ENCODE data around the gene DYRK1A.

Gene DYRK1A

DNA sequence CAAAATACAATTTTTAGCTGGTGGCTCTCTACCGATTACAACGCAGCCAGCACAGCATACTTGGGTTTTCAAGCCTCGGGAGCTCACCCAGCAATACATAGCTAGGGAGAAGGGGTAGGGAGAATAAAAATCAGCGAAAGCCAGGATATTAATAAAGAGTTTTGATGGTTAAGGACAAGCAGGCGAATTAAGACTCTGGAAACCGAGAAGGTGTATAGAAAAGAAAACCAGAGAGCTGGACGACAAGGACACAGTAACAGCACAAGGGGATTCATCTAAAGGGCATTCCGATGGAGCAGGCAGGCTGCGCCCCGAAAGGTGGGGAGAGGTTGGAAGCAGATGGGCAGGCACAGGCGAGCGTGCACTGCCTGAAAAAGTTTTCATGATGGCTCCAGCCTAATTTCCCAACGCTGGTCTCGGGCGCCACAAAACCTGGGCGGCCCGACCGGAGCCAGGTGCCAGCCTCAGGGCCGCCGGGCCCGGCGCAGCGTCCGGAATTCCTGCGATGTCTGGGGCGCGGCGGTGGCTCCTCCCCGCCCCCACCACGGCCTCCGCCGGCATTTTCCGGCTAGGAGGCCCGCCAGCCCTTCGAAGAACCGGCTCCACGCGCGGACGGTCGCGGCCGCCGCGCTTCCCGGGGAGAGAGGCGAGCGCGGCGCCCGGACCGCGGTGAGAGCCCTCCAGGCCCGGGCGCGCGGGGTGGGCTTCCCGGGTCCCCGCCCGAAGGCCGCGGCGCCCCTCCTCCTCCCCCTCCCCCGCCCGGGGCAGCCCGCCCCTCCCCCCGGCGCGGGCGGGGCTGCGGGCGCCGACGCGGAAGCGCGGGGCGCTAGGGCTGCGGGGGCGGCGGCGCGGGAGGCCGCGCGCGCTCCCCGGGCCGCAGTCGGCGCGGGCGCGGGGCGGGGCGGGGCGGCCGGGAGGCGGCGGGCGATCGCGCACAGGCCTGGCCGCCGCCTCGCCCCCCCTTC lies 774 bp upstream of the DYRK1A start:
- DNase-seq: peak; percentile 84

DNA sequence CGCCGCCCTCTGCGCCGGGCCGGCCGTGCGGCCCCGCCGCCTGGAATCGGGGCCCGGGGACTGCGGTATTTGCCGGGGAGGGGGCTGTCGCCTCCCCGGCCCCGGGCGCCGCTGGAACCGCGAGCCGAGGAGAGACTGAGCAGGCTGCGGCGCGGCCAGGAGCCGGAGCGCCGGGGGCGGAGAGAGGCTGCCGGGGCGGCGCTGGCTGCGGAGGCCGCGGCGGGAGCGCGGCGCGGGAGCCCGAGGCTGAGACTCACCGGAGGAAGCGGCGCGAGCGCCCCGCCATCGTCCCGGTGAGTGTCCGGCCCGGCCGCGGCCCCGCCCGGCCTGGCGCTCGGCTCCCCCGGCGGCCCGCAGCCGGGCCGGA lies 746 bp downstream of the DYRK1A start:
- DNase-seq: no peak

DNA sequence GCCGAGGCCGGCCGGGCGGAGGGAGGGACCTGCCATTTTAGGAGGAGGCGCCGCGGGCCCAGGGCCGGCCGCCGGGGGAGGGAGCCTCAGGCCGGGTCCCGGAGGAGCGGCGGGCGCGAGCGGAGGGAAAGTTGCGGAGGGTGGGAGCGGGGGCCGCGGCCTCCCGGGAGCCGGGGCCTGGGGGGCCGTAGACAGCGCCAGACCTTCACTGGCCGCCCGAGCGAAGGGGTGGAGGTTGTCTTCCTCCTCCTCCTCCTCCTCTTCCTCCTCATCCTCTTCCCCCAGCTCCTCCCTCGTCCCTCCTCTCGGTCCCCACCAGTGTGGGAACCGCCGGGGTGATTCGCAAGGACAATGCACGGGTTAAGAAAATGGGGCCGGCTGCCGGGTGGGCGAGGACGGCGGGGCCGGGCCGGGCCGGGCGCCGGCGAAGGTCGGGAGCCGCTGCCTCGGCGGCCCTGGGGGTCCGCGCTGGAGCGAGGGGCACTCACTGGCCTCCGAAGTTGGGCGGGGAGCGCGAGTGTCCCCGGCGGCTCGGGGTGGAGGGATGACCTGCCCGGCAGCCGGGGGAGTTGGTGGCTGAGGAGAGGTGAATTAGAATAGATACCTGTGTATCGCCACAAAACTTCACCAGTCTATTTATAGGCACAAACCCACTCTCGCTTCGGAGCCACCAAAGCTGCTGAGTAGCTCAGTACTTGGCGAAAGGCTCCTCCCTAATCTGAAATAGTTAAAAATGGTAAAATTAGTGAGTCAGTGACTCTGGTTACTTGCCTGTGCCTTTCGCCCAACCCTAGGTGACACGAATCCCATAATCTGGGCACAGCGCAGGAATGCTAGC lies 1.3 kb downstream of the DYRK1A start:
- no peak for DNase-seq

DNA sequence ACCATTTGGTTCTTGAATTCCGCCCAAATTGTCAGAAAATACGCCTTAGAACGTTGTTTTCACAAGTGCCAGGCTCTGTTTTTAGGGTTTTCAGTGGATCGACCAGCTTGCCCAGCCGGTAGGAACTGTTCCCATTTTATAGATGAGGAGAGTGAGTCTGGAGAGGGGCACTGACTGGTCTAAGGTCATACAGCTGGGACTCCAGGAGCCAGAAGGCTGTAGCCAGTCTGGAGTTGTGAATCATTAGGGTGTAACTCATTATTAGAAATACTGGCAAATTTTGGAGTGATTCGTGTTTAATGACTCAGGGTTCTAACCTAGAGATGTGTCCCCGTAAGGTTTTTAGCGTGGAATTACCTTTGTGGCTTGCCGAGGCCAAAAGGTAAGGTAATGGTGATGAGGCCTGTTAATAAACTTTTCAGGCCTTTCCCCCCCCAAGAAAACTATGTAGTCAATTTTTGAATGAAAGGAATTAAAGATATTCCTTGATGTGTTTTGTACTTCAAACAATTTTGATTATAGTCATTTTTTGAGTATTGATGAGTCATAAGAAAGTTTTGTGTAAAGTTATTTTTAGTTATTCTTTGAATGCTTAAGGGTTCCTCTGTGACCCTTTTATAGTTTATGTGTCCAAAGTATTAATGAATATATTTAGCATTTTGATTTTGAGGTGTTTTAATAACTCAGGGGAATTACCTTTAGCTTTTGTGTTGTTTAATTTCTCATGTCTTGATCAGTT lies 2.1 kb downstream of the DYRK1A start:
- no peak for DNase-seq

DNA sequence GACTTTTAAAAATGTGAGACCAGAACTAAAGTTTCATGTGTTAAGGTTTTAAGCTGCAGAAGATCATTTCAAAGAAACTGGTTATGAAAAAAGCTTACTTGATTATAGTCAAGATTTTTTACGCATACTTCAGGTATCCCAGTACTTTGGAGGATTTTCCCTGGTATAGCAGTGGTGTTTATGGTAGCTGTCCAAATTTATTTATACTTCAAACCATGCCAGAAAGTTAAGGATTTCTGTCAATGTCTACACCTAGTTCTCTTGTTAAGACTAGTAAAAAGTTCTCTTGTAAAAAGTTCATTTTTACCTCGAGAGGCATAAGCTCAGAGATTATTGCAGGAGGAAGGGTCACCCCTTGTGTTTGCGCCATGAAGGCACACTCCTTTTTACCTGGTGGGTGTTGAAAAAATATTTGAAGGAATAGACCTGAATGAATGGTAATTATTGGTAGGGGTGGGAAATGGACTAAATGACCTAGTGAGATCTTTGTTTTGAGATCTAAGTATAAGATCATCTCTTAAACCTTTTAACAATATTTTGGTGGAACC lies 2.8 kb downstream of the DYRK1A start:
- DNase-seq: no peak

DNA sequence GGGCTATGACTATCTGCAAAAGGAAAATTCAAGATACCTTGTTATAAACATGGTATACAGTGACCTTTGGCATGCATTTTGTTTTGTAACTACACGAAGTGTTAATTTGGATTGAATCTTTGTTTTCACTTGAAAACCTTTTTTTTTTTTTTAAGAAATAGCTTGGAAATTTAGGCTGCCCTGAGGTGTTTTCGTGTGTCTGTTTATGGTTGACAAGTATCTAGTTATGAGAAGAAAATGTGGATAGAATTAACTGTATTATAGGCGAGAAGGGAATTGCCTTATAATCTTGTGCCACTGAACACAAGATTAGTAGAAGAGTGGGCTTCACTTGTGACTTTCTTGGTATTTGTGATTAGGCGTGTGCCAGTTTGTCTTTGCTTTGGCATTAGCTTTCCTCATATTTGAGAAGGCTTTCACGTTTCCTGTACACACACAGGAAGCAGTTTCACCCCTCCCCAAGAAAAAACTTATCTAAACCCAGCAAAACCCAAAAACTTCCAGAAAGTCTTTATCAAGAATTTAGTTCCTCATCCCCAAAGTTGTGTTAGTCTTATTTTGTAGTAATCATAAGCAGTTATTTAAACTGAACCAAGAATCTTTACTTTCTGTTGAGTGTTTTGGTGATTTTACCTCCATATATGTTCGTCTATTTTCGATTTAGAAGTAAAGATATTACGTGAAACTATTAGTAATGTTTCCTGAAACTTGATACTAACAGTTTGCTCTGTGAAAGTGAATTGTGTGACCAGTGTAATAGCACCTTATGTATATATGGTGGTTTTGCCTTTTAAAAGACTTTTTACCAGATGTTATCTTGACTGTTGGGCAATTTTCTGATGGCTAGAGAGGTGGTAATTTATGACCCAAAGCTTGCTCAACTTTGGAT lies 3.8 kb downstream of the DYRK1A start:
- DNase-seq: no peak

DNA sequence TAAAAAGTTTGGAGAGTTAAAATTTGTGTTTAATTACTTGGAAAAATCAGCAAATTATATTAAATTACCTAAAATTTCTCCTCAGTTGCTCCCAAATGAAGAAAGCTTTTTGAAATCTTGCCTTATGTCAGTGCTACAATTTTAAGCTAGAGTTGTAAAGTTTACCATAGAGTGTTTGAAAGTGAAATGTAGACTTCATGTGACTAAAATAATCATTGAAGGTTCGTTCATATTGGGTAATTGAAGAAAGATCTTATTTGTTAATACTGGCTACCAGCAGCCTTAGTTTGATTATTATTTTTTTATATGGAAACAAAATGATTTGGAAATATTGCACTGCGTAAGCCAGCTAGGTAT lies 4.4 kb downstream of the DYRK1A start:
- no peak for DNase-seq

DNA sequence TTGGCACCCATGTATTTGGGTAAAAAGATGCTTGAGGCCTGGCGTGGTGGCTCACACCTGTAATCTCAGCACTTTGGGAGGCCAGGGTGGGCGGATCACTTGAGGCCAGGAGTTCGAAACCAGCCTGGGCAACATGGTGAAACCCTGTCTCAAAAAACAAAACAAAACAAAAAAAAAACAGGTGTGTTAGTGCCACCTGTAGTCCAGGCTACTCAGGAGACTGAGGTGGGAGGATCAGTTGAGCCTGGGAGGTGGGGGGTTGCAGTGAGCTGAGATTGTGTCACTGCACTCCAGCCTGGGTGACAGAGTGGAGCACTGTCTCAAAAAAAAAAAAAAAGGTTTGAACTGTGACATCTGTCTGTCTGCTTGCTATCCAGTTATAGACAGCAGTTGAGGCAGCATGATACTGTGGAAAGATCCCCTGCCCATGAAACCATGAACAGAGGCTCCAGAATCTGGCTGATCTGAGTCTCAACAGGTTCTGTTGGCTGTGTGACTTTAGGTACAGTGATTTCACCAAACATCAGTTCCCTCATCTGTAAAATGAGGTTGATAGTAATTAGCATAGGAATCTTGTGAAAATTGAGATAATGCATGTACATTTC lies 5.7 kb downstream of the DYRK1A start:
- no peak for DNase-seq

DNA sequence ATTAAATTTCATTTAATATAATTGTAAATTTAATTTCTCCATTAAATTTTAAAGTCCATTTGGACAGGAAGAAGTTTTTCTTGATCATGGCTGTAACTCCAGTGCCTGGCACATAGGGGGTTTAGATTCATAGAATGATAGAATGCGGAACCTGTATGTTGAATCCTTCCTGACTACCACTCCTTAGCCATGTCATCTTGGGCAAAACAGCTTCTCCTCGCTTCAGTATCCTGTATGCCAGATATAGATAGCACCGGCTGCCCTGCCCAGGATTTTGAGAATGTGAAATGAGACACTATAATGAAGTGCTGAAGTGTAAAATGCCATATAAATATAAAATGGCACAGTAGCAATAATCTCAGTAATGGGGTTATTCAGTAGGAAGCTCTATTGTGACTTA lies 6.4 kb downstream of the DYRK1A start:
- DNase-seq: no peak

DNA sequence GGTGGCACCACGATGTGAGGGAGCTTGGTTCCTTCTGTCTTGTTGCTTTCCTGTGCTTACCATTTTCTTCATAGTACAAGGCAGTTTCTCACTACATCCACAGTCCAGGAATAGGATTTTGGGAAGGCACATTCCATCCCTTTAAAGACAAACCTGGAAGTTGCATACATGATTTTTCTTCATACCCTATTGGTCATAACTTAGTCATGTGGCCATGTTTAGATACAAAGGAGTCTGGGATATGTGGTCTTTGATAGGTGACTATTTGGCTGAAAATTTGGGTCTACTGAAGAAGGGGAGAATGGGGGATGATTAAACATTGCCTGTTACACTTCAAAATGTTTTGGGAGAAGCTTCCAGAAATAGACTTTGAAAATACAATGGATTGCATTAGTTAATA lies 7.0 kb downstream of the DYRK1A start:
- no peak for DNase-seq

DNA sequence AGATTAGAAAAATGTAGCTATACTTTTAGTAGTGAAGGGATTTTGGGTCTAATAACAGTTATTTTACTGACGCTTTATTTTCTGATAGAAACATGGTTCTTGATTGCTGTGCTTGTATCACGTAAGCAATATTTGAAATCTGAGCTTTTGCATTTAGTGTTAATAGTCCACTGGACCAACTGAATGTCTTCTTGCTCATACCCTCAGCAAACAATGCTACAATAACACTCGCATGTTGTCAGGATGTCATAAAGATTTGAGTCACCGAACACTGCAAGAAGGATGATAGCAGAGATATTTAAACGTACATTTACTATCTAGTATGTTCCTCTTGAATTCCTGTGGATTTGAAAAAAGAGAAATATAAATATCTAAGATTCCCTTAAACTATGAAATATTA lies 7.5 kb downstream of the DYRK1A start:
- no peak for DNase-seq

DNA sequence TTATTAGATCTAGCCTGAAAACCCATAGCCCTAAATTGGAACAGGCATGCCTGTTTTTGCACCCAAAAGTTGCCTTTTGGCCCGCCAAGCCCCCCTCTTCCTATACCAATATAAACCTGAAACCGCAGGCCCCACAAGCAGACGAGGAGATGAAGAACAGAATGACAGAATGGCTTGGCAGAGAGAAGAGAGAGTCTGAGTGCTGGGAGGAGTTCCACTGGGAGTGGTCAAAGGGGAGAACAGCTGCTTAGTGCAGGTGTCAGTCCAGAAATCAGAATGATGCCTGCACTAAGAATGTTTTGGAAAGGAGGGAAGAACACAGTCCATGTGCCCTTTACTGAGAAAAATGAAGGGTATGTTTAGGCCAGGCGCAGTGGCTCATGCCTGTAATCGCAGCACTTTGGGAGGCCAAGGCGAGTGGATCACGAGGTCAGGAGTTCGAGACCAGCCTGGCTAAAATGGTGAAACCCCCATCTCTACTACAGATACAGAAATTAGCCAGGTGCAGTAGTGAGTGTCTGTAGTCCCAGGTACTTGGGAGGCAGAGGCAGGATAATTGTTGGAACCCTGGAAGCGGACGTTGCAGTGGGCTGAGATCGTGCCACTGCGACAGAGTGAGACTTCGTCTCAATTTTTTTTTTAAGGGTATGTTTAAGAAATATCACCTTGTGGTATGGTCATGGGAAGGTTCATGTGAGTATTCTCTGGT lies 9.4 kb downstream of the DYRK1A start:
- DNase-seq: no peak

DNA sequence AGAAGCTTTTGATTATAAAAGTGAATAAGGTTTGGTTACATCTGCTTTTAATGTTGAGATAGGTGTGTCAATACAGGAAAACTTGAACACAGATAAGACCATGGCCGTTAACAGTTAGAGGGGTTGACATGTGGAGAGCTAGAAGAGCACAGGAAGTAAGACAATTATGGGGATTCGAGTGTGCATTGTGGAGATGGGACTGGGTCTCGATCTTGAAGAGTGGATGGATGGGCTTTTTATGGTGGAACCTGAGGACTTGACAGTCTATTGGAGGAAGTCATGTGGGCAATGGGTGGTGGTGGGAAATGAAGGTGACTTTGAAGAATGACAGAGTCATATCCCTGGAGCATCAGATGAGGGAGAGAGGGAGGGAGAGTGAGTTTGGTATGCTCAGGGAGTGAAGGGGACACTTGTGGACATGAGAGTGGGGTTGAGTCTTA lies 12.1 kb downstream of the DYRK1A start:
- DNase-seq: no peak

DNA sequence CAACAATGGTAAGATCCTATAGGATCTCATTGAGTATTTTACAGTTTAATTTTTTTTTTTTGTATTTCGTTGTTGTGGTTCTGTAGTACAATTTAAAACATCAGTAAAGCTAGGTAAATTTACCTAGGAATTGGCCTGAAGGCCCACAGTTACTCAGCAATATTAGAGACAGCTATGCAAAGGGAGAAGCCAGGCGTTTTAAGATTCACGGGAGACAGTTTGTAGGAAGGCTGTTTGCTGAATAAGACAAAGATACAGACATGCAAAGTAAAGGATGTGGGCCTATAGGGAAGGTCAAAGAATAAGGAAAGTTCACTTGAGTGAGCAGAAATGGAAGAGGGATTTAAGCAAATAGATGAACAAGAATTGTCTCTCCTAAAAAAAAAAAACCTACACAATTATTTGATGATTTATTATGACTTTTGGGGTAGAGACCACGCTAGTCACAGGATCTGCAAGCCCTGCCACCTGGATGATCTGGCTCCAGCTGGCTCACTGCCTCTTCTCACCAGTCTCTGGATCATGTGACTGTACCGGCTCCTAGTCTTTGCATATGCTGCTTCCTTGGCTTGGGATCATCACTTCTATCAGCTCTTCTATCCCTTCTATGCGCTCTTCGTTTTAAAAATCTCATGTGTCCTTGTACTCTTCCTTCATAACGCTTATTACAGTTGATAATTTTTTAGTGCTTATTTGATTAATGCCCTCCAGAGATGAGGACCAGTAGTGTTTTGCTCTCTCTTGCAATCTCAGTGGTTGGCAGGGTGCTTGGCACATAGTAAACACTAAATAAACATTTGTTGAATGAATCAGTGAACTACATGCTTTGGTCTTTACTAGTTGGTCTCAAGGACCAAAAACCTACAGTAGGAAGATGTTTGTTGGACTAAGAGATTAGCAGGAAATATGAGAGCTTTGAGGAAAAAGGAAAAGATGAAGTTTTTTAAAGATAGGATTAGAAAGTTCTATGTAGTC lies 14.1 kb downstream of the DYRK1A start:
- DNase-seq: no peak

DNA sequence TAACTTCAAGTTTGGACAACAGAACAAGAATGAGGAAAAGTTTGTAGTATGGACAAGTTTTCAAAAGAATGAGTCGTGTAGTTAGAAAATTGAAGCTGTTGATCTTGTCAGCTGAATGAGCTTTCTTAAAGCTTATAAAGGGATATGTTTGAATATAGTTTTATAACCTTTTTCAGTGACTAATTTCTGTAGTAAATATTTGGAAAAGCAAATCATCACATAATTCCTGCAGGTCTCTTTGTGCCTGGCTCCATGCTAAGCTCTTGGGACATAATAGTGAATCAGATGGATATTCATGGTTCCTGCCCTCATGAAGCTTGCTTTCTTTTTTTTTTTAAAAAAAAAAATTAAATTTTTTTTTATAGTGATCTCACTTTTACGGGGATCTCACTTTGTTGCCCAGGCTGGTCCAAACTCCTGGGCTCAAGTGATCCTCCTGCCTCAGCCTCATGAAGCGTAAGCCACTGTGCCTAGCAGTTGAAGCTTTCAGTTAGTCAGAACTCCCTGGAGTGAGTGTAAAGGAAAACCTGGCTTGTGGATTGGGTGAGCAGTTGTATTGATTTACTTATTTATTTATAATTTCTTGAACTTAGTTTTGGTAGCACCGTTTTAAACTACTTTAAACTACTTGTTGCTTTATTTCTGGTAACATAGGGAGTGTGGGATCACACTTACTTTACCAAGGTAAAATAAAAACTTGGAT lies 15.5 kb downstream of the DYRK1A start:
- DNase-seq: no peak

DNA sequence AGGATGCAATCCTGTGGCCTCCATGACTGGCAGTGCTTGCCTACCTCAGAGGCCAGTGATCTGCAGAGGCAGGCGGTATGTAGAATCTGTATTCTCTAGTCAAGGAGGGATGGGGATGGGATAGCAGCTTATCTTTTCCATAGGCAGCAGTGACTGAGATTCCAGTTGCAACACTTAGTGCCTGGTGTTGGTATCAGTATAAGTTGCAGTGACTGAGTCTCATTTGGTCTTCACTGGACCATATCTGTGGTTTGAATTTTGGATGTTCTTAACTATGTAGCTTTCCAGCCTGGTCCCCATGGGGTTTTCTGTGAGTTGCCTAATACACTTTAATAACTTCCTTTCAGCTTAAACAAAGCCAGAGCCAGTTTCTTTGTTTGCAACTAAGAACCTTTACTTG lies 16.5 kb downstream of the DYRK1A start:
- DNase-seq: no peak

DNA sequence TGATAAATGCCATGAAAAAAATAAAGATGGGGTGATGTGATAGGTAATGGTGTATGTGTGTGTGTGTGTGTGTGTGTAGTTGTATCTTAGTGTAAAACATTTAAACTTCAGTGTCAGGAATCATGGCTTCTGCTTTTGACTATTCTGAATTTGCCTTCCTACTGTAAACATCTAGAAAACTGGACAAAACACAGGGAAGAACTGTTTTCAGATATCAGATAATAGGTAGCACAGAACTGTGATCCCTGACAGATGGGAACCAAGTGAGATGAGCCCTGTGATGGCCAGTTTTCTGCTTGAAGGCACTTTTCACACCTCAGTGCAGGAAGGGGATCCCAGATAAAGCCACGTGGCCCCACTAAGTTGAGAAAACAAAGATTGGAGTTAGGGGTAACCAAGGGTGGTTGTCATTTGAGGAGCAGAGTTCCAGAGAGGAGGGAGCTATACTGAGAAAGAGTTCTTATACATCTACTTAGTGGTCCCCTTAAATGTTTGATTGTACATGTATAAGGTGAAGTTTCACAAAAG lies 17.3 kb downstream of the DYRK1A start:
- no peak for DNase-seq

DNA sequence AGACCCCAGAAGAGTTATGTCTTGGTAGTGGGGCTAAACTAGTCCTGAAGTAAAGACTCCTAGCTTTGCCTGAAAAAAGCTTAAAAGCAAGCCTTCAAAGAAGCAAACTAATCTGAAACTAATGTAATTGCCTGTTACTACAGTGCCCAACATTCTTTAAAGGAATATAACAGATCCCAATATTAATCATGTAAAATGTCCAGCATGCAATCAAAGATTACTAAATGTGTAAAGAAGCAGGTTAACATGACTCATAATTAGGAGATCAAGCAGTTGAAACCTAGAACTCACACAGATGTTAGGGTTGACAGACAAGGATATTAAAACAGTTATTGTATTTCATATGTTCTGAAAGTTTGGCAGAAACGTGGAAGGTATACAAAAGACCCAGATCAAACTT lies 17.8 kb downstream of the DYRK1A start:
- no peak for DNase-seq
